HepG2 (cell line): ENCODE data around the gene ARHGAP9.

Source experiments
- CEBPZ ChIP-seq: IDR thresholded peaks from 2 replicates; pipeline ENCODE4 v1.6.1; 2012; ENCODE audit warnings: low read length, improper control_type of control experiment
- EZH2 ChIP-seq: conservative IDR thresholded peaks from 2 replicates; pipeline ENCODE4 v1.6.1; 2012; ENCODE audit warnings: mild to moderate bottlenecking, low read depth, low read length, moderate library complexity
- ZMAT5 ChIP-seq: sonication (generic); formaldehyde crosslinking; IDR thresholded peaks from 2 replicates; pipeline ENCODE4 v1.5.0; 2020; ENCODE audit warnings: mild to moderate bottlenecking, low read depth, missing genetic modification reagents, borderline replicate concordance
- ZNF773 ChIP-seq: sonication (generic); formaldehyde crosslinking; IDR thresholded peaks from 2 replicates; pipeline ENCODE4 v1.4.0; 2020; ENCODE audit warnings: missing genetic modification reagents, borderline replicate concordance
- ZNF83 ChIP-seq: sonication (generic); formaldehyde crosslinking; IDR thresholded peaks from 2 replicates; pipeline ENCODE4 v1.4.0; 2020; ENCODE audit warnings: missing genetic modification reagents, mild to moderate bottlenecking, borderline replicate concordance

DNA sequence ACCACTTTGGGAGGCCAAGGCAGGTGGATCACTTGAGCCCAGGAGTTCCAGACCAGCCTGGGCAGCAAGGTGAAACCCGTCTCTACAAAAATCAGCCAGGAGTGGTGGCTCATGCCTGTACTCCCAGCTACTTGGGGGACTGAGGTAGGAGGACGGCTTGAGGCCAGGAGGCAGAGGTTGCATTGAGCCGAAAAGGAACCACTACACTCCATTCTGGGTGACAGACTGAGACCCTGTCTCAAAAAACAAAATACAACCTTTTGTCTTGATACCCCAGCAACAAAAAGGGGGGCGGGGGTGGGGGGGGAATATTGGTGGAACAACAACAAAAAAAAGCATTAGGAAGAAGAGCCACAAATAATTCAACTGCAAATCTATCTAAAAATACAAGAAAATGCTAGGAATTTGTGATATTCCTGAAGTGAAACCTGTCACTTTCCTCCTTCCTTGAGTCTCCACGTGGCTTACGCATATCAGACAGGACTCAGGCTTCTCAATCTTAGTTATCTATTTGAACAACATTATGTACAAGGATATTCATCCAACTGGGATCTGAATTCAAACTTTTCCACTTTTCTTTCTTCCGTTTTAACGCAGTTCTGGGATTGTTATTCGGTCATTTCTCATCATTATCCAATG lies 50.1 kb downstream of the ARHGAP9 start:
- TF ChIP-seq CEBPZ, result no peak
- no peak for TF ChIP-seq ZNF83 (CRISPR knock-in tag)
- TF ChIP-seq ZMAT5, result no peak
- TF ChIP-seq EZH2, result no peak
- no peak for TF ChIP-seq ZNF773
